Aorta (tissue), 5 donors: ENCODE measurements around the gene LRRC57. TPM values are rescaled to one million over a fixed set of nuclear protein-coding genes. Genes with fewer than 3 reads are reported as not detected.

Experiments
- ATAC-seq: fragments of 200-7000 bp; cut with Tn5 transposase; one replicate; pipeline ENCODE4 v1.9.1; 2022; ENCODE audit warnings: moderate library complexity; ENCODE audit not compliant: low FRiP score
- DNase-seq, 2 donors: peaks; one replicate each; pipeline ENCODE4 v3.0.0-alpha.2; 2020
- H3K27ac ChIP-seq, 2 donors: one replicate each; pipeline ENCODE4 v1.5.1; 2013; ENCODE audit warnings: low read length in 2 of 2, mild to moderate bottlenecking in 2 of 2, moderate library complexity in 2 of 2, control low read depth in 1 of 2, inconsistent platforms in 1 of 2, low read depth in 1 of 2
- H3K27me3 ChIP-seq, 2 donors: one replicate each; pipeline ENCODE4 v1.6.1; 2013; ENCODE audit warnings: control low read depth in 1 of 2, low read length in 1 of 2, mild to moderate bottlenecking in 1 of 2, moderate library complexity in 1 of 2; ENCODE audit not compliant: insufficient read depth in 2 of 2, control insufficient read depth in 1 of 2
- H3K36me3 ChIP-seq, 2 donors: one replicate each; pipeline ENCODE4 v1.6.1; 2013; ENCODE audit warnings: control low read depth in 1 of 2, low read length in 1 of 2, mild to moderate bottlenecking in 1 of 2; ENCODE audit not compliant: insufficient read depth in 2 of 2, control insufficient read depth in 1 of 2
- H3K4me1 ChIP-seq, 2 donors: one replicate each; pipeline ENCODE4 v1.6.1; 2013; ENCODE audit warnings: low read length in 2 of 2, control low read depth in 1 of 2, mild to moderate bottlenecking in 1 of 2, moderate library complexity in 1 of 2; ENCODE audit not compliant: insufficient read depth in 2 of 2, control insufficient read depth in 1 of 2
- H3K4me3 ChIP-seq, 2 donors: one replicate each; pipeline ENCODE4 v1.5.1; 2013; ENCODE audit warnings: low read length in 2 of 2, control low read depth in 1 of 2, mild to moderate bottlenecking in 1 of 2
- H3K9me3 ChIP-seq: one replicate; pipeline ENCODE4 v1.6.1; 2013; ENCODE audit warnings: mild to moderate bottlenecking, low read length; ENCODE audit not compliant: control insufficient read depth
- WGBS, 2 donors: extraction: QIAGEN DNeasy Blood & Tissue Kit; methylation state at CpG; one replicate each; pipeline ENCODE4 v1.1.7; 2013; 5-methylcytosine and 5-hydroxymethylcytosine counted together
- intact Hi-C, 2 donors: fragments of 100-400 bp; cut with DNase I; formaldehyde crosslinking; loops; one replicate each; pipeline versions ENCODE4 v1.14.2 to v1.15.0; 2022
- long read RNA-seq, 2 donors: library from polyadenylated mRNA; unstranded; transcript quantifications; one replicate each; pipeline ENCODE4 v2.0.0, GENCODE V29; 2020 to 2021
- polyA plus RNA-seq, 2 donors: library from polyadenylated mRNA; stranded (reverse); fragments of 200-250 nt; gene quantifications; one replicate each; pipeline ENCODE4 v1.2.3, GENCODE V29; 2013
- total RNA-seq, 2 donors: library from RNA; stranded (reverse); fragmentation: NEBNext Ultra II Directional; extraction: Animal tissue kit (Norgen Biotek cat#: 25700); gene quantifications; one replicate each; pipeline ENCODE4 v1.2.1, GENCODE V29; 2021
- donor health status: healthy with polysubstance abuse.
- donor health status: Bipolar disorder and iron deficiency.
- donor health status: DM: no; HTN: no; CAD: no.
- donor health status: DM: no; HTN: no; CAD: no.
- donor health status: DM: yes; HTN: yes; CAD: no.

LRRC57 gene
- total RNA-seq (10 to 100 TPM; 16.8 to 20.8 TPM), polyA plus RNA-seq (10 to 100 TPM in 1 of 2 donors, 1 to 10 TPM in 1; 5.1 to 10.2 TPM)
- long read RNA-seq, donor 1, full-length matches to known transcripts, result 28 of 32 reads
- long read RNA-seq, donor 1, partial matches to known transcripts, result 0 of 32 reads
- long read RNA-seq, donor 1, other reads (novel, unspliced or antisense), result 4 of 32 reads
- long read RNA-seq, donor 2, full-length matches to known transcripts, result 11 of 14 reads
- long read RNA-seq, donor 2, partial matches to known transcripts, result 1 of 14 reads
- long read RNA-seq, donor 2, other reads (novel, unspliced or antisense), result 2 of 14 reads

- no peaks in the 10 kb centered on the region for H3K9me3 ChIP-seq
- H3K36me3 ChIP-seq, result no peaks in the 10 kb centered on the region
- peak within 1 kb of the TSS; percentile 3 to 82 for H3K27ac ChIP-seq
- H3K4me1 ChIP-seq, result no peaks in the 10 kb centered on the region
- H3K27me3 ChIP-seq, result no peaks in the 10 kb centered on the region
- 0 to 1% methylated on average over 69 to 71 of the region's 71 CpGs for WGBS, 2 donors
- peak within 1 kb of the TSS; percentile 79 to 82 for H3K4me3 ChIP-seq
- peak; percentile 96 for ATAC-seq
- peak; percentile 93 to 97 for DNase-seq
- intact Hi-C loops, result loop anchor here (5.0 to 10.0 kb wide), 2 partner anchors 96 to 104 kb away; no protein-coding TSS in a partner anchor
These were observed at the start of gene LRRC57, which contains the start of gene HAUS2 for GRCh38 chr15:42548249-42549031. Gene LRRC57 (minus strand): TSS chr15:42548793. CDS start chr15:42548434, 359 bp downstream. Gene HAUS2 (plus strand): TSS chr15:42548838. CDS start chr15:42548873, 35 bp downstream.

DNA sequence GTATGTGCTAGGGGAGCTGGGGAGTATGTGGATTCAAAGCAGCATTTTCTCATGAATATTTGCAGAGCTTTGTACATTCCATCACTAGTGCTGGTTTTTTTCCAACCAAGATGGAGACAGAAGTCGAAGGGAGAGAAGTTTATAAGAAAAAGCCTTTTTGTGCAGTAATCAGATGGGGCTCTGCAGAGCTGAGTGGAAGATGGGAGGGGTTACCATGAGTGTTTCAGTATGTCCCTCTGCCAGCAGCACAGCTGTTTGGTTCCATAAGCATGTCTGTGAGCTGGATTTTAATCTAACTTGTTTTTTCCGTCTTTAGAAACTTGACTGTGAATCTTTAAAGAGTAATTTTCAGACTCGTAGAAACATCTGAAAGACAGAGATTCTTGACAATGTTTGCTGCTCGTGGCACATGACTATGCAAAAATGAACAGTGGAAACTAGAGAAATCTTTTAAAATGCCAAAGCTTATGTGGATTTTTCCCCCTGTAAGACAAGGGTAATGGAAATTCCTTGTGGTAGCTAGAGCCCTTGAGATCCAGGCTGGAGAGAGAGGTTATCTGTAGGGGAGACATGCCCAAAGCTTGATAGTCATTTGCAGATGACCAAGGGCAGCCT lies 47.1 kb upstream of the LRRC57 start:
- Histone ChIP-seq H3K36me3 (no peaks in the 10 kb centered on the region), H3K9me3 (no peaks in the 10 kb centered on the region), H3K27me3 (no peaks in the 10 kb centered on the region), H3K27ac (no peak overlapping the region), H3K4me3 (no peak overlapping the region), H3K4me1 (peaks cover 5 to 17% of the 10 kb centered on the region in 2 donors)
- DNase-seq (no peak), ATAC-seq (no peak)
- intact Hi-C loops, result no loop called here
- WGBS, 2 donors, result 9 to 11% methylated on average over 4 of the region's 4 CpGs

- no peak overlapping the region for H3K4me3 ChIP-seq
- intact Hi-C loops, result no loop called here
- H3K27me3 ChIP-seq, result no peaks in the 10 kb centered on the region
- ATAC-seq, result no peak
- H3K4me1 ChIP-seq, result peaks cover 0 to 12% of the 10 kb centered on the region in 2 donors
- no peaks in the 10 kb centered on the region for H3K9me3 ChIP-seq
- no peak for DNase-seq
- H3K27ac ChIP-seq, result peak overlapping the region; percentile 17 to 76
- H3K36me3 ChIP-seq, result no peaks in the 10 kb centered on the region
- 72 to 74% methylated on average over 5 of the region's 5 CpGs for WGBS, 2 donors
These were observed 45.5 kb upstream of the LRRC57 start for GRCh38 chr15:42594095-42594494.

DNA sequence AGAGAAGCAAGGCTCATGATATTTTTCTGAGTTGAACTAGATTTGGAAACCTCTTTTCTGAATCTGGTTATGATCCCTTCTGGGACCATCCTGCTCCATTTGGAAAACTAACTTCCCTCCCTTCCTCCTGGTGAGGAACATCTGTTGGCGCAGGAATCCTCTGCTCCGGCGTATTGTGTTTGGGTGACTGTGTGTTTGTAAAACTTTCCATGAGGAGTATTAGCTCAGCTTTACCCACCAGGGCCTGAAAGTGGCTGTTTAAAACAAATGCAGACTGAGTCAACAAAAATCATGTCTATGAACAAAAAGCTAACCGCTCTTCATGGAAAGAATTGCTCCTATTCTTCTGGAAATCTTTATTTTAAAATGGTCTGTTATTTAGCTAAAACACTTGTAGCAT lies 44.5 kb upstream of the LRRC57 start:
- no peak overlapping the region for H3K4me3 ChIP-seq
- 15 to 20% methylated on average over 4 of the region's 4 CpGs for WGBS, 2 donors
- DNase-seq, result peak in 1 of 2 donors; percentile 55
- no peaks in the 10 kb centered on the region for H3K36me3 ChIP-seq
- peak overlapping the region; percentile 15 to 21 for H3K27ac ChIP-seq
- no peaks in the 10 kb centered on the region for H3K9me3 ChIP-seq
- peak; percentile 84 for ATAC-seq
- H3K4me1 ChIP-seq, result peaks cover 0 to 12% of the 10 kb centered on the region in 2 donors
- intact Hi-C loops, result no loop called here
- H3K27me3 ChIP-seq, result no peaks in the 10 kb centered on the region

DNA sequence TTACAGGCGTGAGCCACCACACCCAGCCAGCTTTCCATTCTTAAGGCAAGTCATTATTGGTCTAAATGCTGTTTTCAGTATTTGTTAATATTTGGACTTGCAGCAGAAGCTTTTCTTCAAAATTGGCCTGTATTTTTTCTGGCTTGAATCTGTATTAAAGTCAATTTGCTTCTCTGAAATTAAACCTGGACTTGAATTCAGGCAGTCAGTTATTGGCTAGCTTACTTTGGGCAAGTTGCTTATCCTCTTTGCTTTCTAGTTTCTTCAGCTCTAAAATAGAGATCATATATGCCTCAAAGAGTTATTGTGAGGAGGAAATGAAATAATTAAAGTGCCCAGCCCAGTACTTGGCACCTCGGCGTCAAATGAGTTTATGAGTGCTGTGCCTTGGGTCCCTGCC lies 44.1 kb upstream of the LRRC57 start:
- no peak for DNase-seq
- Histone ChIP-seq H3K4me1 (peaks cover 0 to 12% of the 10 kb centered on the region in 2 donors), H3K27me3 (no peaks in the 10 kb centered on the region), H3K9me3 (no peaks in the 10 kb centered on the region), H3K36me3 (no peaks in the 10 kb centered on the region), H3K27ac (peak overlapping the region; percentile 15 to 21), H3K4me3 (no peak overlapping the region)
- ATAC-seq, result peak; percentile 40
- intact Hi-C loops, result no loop called here
- WGBS, 2 donors, result 53 to 65% methylated on average over 3 of the region's 3 CpGs

GRCh38 chr15:42591238-42591934 lies 42.8 kb upstream of the LRRC57 start:
- Histone ChIP-seq H3K9me3 (no peaks in the 10 kb centered on the region), H3K36me3 (no peaks in the 10 kb centered on the region), H3K4me3 (no peak overlapping the region), H3K4me1 (peaks cover 0 to 11% of the 10 kb centered on the region in 2 donors), H3K27ac (no peak overlapping the region), H3K27me3 (no peaks in the 10 kb centered on the region)
- WGBS, 2 donors, result 76 to 82% methylated on average over 10 of the region's 10 CpGs
- peak; percentile 65 for ATAC-seq
- no peak for DNase-seq
- intact Hi-C loops, result no loop called here

GRCh38 chr15:42590619-42591237 lies 42.1 kb upstream of the LRRC57 start:
- DNase-seq (no peak), ATAC-seq (no peak)
- Histone ChIP-seq H3K36me3 (peaks cover 0 to 4% of the 10 kb centered on the region in 2 donors), H3K27me3 (no peaks in the 10 kb centered on the region), H3K4me1 (peaks cover 0 to 4% of the 10 kb centered on the region in 2 donors), H3K27ac (no peak overlapping the region), H3K4me3 (no peak overlapping the region), H3K9me3 (no peaks in the 10 kb centered on the region)
- 96% methylated on average over 5 of the region's 5 CpGs for WGBS, 2 donors
- intact Hi-C loops, result no loop called here
